Activated CD4-positive, CD25-positive, alpha-beta regulatory T cell (primary cell): ENCODE measurements around the gene LOXL3.
"Not testable (repeated sequence)": the region's sequence is repeated elsewhere in the genome, so short reads cannot be mapped to it uniquely, and the experiment has no call there.

Experiments
- DNase-seq, 4 experiments: peaks; one replicate each; lab custom pipeline; 2025; lab: John Stamatoyannopoulos, UW

The LOXL3 gene

GRCh38 chr2:74488643-74489481, 64.9 kb downstream of the LOXL3 start:
- no peak for DNase-seq

- no peak for DNase-seq
These were observed 67.6 kb downstream of the LOXL3 start for GRCh38 chr2:74486141-74486540.

- not testable (repeated sequence) for DNase-seq
These were observed 70.0 kb downstream of the LOXL3 start for GRCh38 chr2:74483675-74484164.

GRCh38 chr2:74482801-74483674, 70.7 kb downstream of the LOXL3 start, which contains the start of the genes CCDC142 and TTC31:
Gene CCDC142, minus strand, starts transcription at chr2:74482998. Its CDS starts 161 bp downstream, at chr2:74482837.
Gene TTC31, plus strand, starts transcription at chr2:74483081. Its CDS starts 15 bp downstream, at chr2:74483096.
- DNase-seq: peak; percentile 83 to 87 (median 85)
